Stimulated activated naive CD4-positive, alpha-beta T cell (primary cell): Measurements from ENCODE around the gene PIRT.

Source experiments
- DNase-seq, 6 experiments: peaks; one replicate each; lab custom pipeline; 2025; lab: John Stamatoyannopoulos, UW

Gene PIRT

GRCh38 chr17:10821054-10821453 lies 16.8 kb downstream of the PIRT start:
- DNase-seq = no peak

DNA sequence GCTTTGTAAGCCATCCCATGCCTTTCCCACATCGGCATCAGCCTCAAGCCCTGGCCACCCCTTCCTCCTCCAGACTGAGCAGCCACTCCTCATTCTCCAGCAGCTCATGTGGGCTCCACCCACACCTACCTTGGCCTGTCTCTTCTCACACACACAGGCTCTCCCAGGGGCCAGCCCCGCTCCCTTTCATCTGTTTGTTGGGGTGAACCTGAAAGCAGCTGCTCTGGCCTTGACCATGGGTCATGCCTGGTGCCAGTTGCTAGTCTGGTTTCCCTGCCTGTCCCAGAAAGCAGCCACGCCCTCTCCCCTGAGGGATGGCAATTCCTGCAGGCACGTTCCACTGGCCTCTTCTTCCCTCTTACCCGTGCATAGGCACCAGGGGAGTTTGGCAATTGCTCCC lies 22.6 kb downstream of the PIRT start:
- DNase-seq = no peak

DNA sequence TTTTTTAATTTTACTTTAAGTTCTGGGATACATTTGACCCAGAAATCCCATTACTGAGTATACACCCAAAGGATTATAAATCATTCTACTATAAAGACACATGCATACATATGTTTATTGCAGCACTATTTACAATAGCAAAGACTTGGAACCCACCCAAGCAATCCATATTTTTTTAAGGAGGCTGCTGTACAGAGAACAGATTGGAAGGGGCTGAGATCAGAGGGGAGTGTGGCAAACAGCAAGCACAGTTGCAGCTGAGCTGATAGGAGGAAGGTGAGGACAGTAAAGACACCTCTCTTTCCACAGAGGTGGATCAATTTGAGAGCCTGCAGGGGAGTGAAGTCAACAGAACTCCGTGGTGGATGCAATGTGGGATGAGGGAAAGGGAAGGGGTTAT lies 23.8 kb downstream of the PIRT start:
- DNase-seq = no peak

- no peak for DNase-seq
These were observed 25.2 kb downstream of the PIRT start for GRCh38 chr17:10812674-10813073.

- no peak for DNase-seq
These were observed 28.3 kb downstream of the PIRT start for GRCh38 chr17:10809605-10810004.

DNA sequence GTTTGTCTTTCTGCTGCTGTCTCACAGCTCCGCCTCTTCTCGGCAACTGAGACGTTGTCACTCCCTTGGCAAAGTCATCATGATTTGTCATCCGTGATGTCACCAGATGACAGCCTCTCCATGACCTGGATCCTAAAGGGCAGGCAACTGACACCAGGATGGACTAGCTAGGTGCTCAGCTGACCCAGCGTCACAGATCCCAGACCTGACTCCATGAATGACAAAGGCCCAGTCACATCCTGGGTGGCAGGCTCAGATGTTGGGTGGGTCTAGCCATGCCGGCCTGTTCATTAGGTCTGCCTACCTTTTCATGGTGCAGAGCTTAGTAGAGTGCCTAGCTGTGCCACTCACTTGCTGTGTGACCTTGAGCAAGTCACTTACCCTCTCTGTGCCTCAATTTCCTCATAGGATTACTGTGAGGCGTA lies 30.2 kb downstream of the PIRT start:
- no peak for DNase-seq

GRCh38 chr17:10806545-10807262 lies 31.2 kb downstream of the PIRT start:
- no peak for DNase-seq

- DNase-seq = no peak
These were observed 32.0 kb downstream of the PIRT start for GRCh38 chr17:10805911-10806310.

DNA sequence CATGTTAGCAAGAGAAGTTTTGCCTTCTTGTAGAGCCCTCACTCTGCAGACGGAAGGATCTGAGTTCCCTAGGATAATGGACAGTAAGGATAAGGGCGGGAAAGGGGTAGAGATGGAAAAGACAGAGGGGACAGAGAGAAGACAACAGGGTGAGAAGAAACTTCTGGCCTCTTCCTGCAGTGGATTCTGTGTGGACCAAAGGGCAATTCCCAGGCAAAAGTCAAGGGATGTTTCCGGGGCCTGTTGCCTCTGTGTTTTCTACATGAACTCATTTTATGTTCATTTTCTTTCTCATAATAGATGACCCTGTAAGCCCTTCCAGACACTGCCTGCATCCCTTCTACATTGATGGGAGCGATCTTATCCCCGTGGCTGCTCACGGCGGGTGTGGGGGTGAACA lies 33.3 kb downstream of the PIRT start:
- no peak for DNase-seq

- no peak for DNase-seq
These were observed 33.9 kb downstream of the PIRT start, which contains the start of gene TMEM238L for GRCh38 chr17:10803830-10804475. TSS of gene TMEM238L (minus strand) at chr17:10804099. CDS start at chr17:10803963, 136 bp downstream.

DNA sequence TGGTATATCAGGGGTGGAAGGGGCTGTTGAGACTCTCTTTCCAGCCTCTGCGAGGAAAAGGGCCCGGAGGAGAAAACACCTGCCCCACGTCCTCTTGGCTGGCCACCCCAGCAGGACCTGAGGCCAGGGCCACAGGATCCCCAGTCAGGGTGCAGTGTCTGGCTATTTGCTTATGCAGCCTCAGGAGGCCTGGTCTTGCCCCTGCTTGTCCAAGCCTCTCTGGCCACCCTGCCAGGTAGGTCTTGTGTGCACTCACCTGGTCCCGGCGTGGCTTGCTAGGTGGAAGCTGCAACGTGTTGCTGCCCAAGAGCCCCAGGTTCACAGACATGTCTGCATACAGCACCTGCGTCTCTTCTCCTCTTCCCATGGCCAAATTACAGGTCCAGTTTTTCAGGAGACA lies 34.5 kb downstream of the PIRT start:
- no peak for DNase-seq

GRCh38 chr17:10802496-10803284 lies 35.2 kb downstream of the PIRT start:
- DNase-seq = no peak

DNA sequence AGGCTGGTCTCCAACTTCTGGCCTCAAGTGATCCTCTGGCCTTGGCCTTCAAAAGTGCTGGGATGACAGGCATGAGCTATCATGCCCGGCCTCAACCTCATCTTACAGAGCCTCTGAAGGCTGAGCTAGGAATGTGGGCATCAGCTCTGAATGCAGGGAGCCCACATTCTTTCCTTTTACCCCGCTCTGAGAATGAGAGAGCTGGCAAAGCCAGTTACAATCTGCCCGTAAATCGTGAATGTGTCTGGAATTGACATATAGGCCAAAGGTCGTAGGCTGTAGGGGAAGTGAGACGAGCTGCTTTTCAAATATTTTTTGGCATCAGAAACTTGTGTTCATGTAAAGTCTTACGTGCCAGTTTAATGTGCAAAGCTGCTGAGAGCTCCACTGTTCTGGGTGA lies 38.5 kb downstream of the PIRT start:
- DNase-seq = no peak

GRCh38 chr17:10798910-10799309 lies 39.0 kb downstream of the PIRT start:
- no peak for DNase-seq

DNA sequence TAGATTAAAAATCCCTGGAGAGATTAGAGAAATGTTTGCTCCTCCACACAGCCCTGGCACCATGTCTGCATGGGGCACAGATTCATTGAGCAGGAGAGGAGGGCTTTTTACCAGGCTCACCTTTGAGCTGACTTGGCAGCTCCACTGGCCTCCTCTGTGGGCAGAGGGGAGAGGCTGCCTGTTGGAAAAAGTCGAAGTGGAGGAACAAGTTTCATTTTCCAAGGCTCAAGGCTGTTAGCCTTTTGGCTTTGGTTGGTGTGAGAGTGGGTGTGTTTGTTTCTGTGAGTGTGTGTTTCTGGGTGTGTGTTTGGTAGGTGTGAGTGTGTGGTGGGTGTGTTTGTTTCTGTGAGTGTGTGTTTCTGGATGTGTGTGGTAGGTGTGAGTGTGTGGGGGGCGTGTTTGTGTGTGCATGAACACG lies 39.5 kb downstream of the PIRT start:
- no peak for DNase-seq

DNA sequence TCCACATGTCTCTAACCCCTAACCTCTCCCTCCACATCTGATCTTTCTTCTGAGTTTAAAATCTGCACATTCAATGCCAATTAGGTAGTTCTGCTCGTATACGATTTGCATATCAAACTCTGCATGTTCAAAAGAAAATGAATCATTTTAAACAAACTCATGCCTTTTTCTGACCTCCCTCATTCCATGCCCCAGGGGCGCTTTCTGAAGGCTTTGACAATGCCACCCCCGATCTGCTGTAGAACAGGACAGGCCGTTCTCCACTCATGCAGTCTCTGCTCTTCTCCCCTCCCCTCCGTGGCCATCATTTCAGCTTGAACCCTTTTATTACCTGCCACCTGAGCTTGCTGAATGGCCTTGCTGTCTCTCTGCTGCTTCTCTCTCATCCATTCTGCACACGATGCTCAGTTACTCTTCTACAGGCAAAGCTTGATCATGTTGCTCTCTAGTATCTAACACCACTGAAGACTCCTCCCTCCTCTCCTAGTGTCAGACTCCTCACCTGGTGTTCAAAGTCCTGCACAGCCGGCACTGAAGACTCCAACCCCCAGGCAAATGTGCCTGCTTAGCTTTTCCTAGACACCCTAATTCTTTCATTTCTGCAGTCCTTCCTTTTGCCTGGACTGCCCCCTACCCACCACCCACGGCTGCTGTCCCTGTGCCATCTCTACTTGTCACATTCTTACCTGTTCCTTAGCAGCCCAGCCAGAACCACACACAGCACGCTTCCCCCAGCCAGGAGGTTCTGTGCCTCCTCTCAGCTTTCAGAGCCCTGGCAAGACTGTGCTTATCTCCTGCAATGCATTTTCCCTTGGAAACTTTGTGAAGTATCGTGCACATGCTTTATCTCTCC lies 40.2 kb downstream of the PIRT start:
- no peak for DNase-seq

- DNase-seq = no peak
These were observed 44.1 kb downstream of the PIRT start for GRCh38 chr17:10793816-10794215.

DNA sequence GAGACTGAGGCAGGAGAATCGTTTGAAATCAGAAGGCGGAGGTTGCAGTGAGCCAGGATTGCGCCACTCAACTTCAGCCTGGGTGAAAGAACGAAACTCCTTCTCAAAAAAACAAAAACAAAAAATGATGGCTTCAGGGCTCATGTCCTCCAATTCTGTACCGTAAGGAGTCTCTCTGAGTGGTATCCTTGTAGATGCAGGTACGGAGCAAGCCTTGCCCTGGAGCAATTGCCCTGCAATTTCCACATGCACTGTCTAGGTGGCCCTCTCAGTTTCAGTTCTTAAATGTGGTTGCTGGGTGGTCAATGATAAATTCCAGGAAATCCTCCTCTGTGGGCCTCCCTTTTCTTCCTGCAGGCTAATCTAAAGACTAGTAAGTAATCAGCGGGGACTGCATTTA lies 44.6 kb downstream of the PIRT start:
- no peak for DNase-seq

DNA sequence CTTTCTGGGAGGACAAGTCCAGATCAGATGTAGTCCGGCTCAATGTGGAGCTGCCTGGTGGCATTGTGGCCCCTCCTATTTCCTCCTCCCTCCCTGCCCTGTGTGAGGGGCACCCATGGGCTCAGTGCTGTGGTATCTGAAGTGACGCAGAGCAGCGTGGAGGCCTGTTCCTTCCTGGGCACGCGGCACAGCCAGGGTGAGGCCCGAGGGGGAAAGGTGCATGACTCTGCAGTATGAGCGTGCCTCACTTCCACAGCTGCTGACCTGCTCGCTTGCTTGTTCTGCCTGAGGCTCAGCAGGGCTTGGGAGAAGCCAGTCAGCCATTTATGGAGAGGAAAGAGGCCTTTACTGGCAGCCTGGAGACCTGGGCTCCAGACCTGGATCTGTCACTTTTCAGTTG lies 45.7 kb downstream of the PIRT start:
- no peak for DNase-seq

DNA sequence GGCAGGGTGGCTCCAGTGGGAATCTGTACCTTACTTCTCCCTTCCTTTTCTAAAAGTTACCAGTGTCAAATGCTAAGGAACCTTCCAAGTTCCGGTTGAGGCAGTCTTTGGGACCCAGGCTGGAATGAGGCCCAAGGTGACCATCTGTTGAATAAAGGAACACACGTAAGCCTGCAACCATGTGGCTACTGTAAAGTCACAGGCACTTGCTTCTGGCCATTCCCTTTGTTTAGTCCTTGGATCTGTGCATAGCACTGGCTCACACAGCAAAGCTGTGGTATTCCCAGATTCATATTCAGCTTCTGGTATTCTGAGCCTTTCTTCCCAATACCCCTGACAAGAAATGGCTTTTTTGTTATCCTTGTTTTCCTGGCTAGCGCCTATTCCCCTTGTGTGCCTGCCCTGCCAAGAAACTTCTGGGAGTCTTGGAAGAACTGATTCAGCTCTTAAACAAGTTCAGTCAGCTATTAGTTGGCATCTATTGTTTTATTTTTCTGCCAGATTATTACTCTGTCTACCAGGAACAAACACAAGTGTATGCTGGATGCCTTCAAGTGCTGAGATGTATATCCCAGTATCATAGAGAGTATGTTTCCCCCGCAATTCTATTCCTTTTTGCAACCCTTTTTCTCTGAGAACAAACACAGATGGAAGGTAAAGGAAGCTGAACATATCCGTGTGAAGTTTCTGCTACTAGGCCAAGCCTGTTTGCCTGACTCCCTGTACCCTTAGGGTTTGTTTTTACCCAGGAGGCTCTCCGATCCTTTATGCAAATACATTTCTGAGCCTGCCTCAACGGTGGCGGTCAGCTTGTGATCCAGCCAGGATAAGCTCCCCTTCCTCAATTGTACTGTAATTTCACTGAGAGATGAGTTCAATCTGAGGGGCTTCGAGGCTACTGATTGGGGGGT lies 47.1 kb downstream of the PIRT start:
- DNase-seq = no peak

DNA sequence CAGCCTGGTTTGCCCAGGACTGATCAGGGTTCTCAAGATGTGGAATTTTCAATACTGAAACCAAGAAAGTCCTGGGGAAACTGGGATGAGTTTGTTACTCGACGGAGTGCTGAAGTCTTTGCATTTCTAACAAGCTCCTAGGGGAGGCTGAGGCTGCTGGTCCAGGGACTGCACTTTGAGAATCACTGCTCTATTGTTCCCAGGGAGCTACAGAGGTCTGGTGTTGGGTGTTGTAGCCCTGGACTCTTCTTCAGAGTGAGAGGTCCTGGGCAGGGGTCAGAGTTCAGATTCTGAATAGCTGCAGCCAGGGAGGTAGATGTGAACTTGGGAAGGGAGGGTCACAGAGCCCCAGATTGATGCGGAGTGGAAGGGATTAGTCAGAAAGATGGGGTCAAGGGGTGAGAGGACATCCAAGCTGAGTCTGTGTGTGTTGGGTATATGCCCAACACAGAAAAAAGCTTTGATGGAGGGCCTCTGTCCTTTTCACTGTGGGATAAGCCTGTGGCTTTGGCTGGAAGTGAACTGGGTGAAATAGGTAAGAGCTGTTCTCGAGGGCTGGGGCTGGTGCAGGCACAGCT lies 48.1 kb downstream of the PIRT start:
- no peak for DNase-seq
